AG10803 (cell line): ENCODE data around the gene PAX7.
"Not testable (repeated sequence)": the region's sequence is repeated elsewhere in the genome, so short reads cannot be mapped to it uniquely, and the experiment has no call there.

Experiments
- DNase-seq: peaks from one replicate; pipeline ENCODE4 v3.0.0; 2010; ENCODE audit warnings: low read depth
- H3K4me3 ChIP-seq: 2 replicates; pipeline ENCODE4 v1.5.1; 2011; ENCODE audit warnings: mild to moderate bottlenecking, low read length, control low read depth
- TF ChIP-seq, protein P1 (sequence below): conservative IDR thresholded peaks from 2 replicates; pipeline ENCODE4 v1.5.1; 2011; ENCODE audit warnings: mild to moderate bottlenecking, low read length, control low read depth, inconsistent platforms

PAX7 gene

GRCh38 chr1:18764362-18764761 lies 133.7 kb downstream of the PAX7 start:
- TF ChIP-seq, protein P1, sequence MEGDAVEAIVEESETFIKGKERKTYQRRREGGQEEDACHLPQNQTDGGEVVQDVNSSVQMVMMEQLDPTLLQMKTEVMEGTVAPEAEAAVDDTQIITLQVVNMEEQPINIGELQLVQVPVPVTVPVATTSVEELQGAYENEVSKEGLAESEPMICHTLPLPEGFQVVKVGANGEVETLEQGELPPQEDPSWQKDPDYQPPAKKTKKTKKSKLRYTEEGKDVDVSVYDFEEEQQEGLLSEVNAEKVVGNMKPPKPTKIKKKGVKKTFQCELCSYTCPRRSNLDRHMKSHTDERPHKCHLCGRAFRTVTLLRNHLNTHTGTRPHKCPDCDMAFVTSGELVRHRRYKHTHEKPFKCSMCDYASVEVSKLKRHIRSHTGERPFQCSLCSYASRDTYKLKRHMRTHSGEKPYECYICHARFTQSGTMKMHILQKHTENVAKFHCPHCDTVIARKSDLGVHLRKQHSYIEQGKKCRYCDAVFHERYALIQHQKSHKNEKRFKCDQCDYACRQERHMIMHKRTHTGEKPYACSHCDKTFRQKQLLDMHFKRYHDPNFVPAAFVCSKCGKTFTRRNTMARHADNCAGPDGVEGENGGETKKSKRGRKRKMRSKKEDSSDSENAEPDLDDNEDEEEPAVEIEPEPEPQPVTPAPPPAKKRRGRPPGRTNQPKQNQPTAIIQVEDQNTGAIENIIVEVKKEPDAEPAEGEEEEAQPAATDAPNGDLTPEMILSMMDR, result no peak
- no peak overlapping the region for H3K4me3 ChIP-seq
- no peak for DNase-seq

DNA sequence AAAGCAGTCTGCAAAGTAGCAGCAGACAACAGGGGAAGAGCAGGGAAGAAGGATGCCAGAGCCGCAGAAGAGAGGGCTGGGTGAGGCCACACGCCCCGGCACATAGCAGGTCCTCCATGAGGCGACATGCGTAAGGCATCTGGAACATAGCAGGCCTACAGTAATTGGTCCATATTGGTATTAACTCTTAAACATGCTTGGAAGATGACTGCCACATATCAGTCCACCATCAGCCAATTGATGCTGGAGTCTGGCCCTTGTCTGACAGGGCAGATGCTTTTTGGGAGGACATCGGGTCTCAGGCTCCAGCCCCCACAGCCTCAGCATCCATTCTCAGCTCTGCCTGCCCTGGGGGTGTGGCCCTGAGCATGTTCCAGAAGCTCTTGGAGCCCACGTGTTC lies 135.1 kb downstream of the PAX7 start:
- TF ChIP-seq, protein P1, result no peak
- DNase-seq, result no peak
- no peak overlapping the region for H3K4me3 ChIP-seq

DNA sequence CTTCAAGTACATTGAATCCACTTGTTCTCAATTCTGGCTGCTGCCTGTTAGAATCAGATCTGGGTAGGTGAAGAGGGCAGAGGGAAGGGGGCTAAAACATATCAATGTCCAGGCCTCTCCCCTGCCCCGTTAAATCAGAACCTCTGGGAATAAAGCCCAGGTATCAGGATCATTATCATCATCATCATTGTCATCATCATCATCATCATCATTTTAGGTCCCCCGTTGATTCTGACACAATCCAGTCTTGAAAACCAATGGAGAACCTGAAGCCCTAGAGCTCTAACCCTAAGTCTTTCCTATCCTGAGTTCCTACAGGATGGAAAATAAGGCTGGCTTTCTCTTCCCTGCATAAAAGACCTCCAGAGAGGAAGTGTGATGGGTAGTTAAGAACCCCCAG lies 135.7 kb downstream of the PAX7 start:
- TF ChIP-seq, protein P1, result no peak
- DNase-seq, result no peak
- H3K4me3 ChIP-seq, result no peak overlapping the region

GRCh38 chr1:18767576-18767975 lies 136.9 kb downstream of the PAX7 start:
- not testable (repeated sequence) for H3K4me3 ChIP-seq, DNase-seq

- no peak for DNase-seq
- no peak overlapping the region for H3K4me3 ChIP-seq
- TF ChIP-seq, protein P1, result no peak
These were observed 137.4 kb downstream of the PAX7 start for GRCh38 chr1:18768086-18768485.

DNA sequence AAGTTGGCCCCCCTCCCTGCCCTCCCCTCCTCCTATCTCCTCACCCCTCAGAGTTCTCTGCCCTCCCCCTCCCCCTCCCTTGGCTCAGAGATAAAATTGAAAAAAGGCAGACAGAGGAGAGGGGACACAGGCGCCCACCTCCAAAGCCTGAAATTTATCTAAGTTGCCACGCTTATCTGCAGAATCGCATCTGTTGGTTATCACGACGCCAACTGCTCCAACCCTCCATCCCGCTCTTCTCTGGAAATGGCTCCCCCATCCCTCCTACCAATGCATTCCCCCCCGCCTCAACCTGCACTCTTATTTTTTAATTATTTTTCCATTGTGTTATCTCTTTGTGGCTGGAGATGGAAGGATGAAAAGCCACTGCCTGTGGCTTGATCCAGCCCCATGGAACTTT lies 138.5 kb downstream of the PAX7 start:
- no peak overlapping the region for H3K4me3 ChIP-seq
- DNase-seq, result no peak
- TF ChIP-seq, protein P1, result no peak

DNA sequence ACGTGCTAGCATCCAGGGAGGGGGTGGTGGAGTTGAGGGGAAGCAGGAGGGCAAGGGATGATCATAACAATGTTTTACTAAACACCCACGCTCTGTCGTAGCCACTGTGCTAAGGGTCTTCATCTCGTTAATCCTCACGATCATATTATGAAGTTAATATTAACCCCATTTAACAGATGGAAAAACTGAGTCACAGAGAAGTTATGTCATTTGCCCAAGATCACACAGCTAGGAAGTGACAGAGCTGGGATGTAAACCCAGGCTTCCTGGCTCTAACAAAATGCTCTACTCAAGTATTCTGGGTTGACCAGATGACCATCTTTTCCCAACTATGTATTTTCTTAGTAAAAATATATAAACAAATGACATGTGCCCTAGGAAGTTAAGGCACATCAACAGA lies 140.2 kb downstream of the PAX7 start:
- no peak for DNase-seq
- TF ChIP-seq, protein P1, result no peak
- H3K4me3 ChIP-seq, result no peak overlapping the region

DNA sequence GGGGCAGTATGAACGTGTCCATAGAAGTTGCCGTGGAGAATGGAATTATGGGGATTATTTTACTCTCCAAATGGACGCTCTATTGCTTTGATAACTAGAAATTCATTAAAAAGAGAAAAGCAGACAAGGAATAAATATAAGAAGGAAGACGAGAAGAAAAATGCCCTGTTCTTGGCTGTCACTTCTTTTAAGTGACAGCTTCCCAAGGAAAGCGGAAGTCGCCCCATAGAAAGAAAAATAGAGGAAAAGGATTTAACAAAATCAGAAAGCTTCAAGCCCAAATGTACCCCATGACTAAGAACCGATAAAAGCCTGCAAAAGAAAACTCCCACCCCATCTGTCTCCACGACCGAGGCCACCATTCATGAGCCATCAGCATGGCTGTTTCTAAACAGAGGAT lies 143.1 kb downstream of the PAX7 start:
- TF ChIP-seq, protein P1, result no peak
- H3K4me3 ChIP-seq, result no peak overlapping the region

More for the DNA sequence above, 143.1 kb downstream of the PAX7 start:
- no peak for DNase-seq
